GM21367 (cell line): ENCODE measurements around the gene ZNF281.
A peak's percentile ranks its signal among the peaks of the same experiment; 100 is the strongest.
"Not testable (repeated sequence)": the region's sequence is repeated elsewhere in the genome, so short reads cannot be mapped to it uniquely, and the experiment has no call there.

Experiments
- ATAC-seq: cut with Tn5 transposase; IDR thresholded peaks from one replicate; pipeline ENCODE4 v1.9.1; 2021; ENCODE audit not compliant: unreplicated experiment

The ZNF281 gene, protein sequence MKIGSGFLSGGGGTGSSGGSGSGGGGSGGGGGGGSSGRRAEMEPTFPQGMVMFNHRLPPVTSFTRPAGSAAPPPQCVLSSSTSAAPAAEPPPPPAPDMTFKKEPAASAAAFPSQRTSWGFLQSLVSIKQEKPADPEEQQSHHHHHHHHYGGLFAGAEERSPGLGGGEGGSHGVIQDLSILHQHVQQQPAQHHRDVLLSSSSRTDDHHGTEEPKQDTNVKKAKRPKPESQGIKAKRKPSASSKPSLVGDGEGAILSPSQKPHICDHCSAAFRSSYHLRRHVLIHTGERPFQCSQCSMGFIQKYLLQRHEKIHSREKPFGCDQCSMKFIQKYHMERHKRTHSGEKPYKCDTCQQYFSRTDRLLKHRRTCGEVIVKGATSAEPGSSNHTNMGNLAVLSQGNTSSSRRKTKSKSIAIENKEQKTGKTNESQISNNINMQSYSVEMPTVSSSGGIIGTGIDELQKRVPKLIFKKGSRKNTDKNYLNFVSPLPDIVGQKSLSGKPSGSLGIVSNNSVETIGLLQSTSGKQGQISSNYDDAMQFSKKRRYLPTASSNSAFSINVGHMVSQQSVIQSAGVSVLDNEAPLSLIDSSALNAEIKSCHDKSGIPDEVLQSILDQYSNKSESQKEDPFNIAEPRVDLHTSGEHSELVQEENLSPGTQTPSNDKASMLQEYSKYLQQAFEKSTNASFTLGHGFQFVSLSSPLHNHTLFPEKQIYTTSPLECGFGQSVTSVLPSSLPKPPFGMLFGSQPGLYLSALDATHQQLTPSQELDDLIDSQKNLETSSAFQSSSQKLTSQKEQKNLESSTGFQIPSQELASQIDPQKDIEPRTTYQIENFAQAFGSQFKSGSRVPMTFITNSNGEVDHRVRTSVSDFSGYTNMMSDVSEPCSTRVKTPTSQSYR

DNA sequence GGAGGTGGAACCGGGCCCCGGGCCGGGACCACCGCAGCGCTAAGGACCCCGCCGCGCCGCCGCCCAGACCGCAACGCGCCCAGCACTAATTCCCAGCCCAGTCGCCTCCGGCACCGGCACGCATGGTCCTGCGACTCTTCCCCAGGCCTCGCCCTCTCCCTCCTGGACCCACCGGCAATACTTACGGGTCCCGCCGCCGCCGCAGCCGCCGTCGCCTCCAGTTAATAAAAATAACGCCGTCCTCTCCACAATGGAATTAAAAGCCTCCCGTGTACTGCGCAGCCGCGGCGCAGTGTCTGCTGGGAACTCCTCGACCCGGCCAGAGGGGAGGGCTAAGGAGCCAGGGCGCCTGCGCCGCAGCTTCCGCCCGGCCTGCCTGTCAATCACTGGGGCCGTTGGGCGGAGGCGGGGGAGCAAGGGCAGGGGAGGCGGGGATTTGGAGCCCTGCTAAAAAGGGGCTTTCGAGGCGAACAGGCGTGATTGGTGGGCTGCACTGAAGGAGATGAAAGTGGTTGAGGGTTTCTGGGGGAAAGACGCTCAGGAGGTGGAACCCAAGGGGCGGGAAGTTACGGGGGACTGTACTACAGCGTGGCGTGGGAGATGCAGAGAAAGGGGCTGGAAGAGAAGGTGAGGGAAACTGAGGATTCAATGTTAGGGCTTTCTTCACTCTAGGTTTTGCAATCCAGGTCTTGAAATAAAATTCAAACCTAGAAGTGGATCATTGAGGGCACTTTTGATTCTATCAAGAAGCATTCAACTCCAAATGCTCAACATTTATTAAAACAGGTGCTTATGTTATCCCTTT, at the start of gene ZNF281:
Gene ZNF281 (minus strand): TSS at position 276 of the 805 bp plus-strand sequence. CDS start 331 bp downstream, outside the sequence.
- peak; percentile 94 for ATAC-seq

DNA sequence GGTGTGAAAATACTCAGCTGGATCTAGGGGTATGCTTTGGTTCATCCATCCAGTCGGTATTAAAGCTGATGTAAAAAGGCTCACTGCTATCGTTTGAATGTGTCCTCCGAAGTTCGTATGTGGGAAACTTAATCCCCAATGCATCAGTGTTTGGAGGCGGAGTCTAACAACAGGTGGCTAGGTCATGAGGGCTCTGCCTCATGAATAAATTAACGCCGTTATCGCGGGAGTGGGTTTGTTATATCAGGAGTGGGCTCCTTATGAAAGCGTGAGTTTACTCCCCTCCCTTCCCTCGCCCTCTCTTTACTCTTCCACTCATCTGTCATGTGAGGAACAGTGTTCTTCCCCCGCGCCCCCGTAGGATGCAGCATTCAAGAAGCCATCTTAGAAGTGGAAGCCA, 48.9 kb upstream of the ZNF281 start:
- no peak for ATAC-seq

DNA sequence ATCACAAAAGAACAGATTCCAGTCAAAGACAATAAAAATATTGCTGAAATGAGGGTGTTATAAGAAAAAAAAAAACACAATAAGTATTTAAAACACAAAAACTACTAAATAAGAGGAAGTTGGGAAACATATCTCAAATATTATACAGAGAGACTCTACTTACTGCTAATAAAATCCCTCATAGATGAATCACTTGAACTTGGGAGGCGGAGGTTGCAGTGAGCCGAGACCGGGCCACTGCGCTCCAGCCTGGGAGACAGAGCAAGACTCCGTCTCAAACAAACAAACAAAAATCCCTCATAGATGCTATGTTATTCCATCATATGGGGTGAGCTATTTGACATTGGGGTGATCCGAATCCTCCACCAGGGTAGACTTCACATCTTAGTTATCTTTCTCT, 48.0 kb upstream of the ZNF281 start:
- ATAC-seq, result no peak

DNA sequence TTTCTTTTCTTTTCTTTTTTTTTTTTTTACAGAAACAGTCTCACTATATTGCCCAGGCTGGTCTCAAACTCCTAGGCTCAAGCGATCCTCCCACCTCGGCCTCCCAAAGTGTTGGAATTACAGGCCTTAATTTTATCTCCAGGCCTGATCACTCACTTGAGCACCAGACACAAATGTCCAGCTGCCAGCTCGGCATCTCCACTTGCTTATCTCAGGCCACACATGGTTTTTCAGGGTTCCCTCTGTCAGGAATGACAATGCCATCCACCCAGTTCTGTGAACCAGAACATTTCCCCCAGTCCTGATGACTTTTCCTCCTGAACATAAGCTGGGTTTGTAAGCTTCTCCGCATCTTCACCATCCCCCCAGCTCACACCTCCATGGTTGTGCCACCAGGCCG, 44.6 kb upstream of the ZNF281 start:
- no peak for ATAC-seq

DNA sequence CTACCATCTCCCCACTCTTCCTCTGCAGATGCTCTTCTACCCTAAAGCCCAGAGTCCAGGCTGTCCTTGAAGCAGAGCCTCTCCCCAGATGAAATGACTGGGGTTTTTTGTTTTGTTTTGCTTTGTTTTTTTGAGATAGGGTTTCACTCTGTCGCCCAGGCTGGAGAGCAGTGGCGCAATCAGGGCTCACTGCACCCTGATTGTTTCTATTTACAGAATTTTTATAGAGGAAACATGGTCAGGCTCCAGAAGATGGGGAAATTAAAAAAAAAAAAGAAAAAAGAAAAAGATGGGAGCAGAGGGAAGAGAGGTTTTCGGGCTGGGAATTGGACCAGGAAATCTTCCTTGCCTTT, 43.7 kb upstream of the ZNF281 start:
- no peak for ATAC-seq

DNA sequence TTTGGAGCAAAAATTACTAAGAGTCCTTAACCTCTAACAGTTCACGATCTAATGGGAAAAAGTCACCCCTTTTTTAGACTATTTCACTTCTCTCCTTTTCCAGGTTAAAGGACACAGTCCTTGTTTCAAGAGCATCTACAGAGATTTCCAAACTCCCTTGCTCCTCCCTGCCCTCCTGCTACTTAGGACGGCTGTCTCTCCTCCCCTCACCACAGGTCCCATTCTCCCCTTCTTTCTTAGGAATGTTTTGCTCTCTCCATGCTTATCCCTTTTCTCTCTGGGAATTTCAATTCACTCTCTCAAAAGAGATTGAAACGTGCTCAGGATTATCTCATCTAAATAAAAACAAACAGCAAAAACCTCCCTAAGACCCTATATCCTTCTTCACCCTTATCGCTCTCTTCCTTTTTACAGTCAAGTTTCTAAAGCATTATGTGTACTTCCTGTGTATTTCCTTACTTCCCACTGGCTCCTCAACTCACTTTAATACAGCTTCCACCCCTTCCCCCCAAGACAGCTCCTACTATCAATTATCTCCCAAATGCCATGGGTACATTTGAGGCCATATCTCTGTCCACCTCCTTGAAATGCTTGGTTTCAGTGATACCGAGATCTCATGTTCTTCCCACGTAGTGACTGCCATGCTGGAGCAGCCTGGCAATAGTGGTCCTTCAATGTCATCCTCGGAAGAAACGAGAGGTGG, 43.2 kb upstream of the ZNF281 start:
- no peak for ATAC-seq

DNA sequence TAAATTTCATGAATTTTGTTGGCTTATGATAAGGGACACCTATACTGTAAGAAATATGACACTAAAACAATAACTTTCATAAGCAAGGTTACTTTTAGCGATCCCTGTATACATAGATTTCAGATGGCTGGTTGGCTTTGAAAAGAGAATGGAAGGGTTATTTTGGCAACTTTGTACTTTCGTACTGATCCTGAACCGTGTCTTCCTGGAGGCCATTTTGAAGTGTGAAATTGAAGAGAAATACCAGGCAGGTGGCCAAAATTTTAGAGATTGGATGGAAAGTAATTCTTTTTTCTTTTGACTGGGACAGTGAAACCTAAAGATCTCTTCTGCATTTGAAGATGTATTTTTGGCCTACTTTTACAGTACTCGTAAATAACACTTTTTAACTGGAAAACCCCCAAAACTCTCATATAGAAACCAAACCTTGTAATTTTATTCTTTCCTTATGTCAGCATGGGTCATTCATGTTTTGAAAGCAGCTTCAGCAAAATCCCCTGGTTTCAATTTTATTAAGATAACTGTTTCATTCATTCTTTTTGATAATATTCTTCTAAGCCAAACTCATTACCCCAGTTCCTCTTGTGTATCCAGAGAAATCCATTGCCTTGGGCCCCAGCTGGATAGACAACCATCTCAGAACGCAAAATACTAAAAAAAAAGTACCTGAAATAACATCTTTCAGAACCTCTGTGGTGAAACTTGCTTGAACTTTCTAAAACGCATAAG, 38.4 kb upstream of the ZNF281 start:
- peak; percentile 81 for ATAC-seq

DNA sequence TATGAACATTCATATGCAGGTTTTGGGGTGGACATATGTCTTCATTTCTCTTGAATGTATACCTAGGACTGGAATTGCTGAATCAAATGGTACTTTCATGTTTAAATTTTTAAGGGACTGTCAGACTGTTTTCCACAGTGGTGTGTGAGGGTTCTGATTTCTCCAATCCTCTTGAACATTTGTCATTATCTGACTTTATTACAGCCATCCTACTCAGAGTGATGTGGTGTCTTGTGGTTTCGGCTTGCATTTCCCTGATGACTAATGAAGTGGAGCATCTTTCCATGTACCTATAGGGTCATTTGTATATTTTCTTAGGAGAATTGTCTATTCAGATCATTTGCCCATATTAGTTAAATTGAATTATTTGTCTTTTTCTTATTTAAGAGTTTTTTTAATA, 35.4 kb upstream of the ZNF281 start:
- ATAC-seq, result no peak

DNA sequence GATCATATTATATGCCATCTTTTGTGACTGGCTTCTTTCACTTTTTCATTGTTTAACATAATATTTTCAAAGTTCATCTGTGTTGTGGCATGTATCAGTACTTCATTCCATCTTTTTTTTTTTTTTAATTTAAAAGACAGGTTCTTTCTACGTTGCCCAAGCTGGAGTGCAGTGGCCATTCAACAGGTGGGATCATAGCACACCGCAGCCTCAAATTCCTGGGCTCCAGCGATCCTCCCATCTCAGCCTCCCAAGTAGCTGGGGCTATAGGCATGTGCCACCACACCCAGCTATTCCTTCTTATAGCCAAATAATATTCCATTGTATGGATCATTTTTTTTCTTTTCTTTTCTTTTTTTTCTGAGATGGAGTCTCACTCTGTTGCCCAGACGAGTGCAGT, 34.6 kb upstream of the ZNF281 start:
- no peak for ATAC-seq

DNA sequence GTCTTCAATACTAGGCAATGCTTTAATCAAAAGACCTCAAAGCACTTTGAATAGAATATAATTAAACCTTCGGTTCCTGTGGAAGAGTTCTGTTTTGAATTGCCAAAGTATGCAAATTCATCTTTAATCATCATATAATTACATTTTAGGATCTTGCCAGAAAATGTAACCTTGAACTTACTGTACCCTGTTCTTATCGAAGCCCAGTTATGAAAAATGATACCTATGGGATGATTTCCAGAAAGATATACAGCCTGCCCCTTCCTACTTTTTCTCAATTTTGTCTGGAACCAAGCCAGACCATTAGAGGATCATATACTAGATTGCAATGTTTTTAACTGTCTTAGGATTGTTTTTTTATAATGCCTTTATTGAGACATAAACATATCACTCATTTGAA, 34.0 kb upstream of the ZNF281 start:
- no peak for ATAC-seq

DNA sequence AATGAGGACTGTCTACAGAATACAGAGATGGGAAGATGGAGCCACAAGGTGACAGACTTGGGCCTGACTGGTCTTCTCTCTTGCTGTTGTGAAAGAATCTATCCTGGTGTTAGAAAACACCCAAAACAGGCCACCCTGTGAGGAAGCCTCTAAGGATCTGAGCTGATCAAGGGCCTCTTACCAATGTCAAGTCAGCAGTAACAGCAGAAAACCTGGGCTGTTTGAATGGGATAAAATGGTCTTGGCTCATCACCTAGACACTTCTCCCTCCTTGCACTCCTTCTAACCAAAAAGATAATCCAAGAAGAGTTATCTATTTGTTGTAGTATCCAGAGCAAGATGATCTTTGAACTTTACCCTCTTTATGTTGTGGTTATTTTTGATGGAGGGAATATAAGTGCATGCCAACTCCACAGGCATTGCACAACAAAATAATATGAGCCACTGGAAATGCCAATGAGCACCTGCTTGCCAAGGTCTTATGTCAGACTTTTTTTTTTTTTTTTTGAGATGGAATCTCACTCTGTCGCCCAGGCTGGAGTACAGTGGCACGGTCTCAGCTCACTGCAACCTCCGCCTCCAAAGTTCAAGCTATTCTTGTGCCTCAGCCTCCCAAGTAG, 32.8 kb upstream of the ZNF281 start:
- no peak for ATAC-seq

DNA sequence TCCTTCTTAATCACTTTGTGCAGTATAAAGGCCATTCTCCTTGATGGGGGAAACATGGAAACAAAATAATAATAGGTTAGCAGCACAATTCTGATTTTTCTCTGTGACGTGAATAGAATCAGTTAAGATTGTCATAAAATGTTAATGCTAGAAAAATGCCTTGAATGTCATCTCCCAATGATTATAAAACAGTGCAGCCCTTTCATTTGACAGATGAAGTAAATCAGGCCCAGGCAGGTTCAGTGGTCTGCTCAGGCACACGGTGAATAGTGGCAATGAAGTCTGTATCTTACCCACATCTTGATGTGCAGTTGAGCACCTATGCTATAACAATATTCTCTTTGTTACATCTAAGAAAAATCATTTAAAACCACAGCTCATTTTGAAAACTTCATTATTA, 32.2 kb upstream of the ZNF281 start:
- no peak for ATAC-seq

DNA sequence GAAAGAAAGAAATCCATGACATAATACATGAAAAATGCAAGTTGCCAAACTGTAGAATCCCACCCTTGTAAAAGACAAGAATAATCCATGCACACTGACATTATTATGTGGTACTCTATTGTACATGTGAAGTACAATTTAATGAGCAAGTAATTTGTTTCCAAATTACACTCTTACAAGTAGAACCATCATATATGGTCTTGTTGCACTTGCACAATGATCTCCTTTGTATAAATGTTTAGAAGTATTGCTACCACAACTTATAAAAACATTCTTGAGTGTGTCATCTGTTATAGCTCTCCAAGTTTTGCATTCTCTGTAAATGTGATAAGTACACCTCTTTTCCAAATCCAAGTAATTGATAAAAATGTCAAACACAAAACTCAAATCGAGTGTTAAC, 29.1 kb upstream of the ZNF281 start:
- no peak for ATAC-seq

DNA sequence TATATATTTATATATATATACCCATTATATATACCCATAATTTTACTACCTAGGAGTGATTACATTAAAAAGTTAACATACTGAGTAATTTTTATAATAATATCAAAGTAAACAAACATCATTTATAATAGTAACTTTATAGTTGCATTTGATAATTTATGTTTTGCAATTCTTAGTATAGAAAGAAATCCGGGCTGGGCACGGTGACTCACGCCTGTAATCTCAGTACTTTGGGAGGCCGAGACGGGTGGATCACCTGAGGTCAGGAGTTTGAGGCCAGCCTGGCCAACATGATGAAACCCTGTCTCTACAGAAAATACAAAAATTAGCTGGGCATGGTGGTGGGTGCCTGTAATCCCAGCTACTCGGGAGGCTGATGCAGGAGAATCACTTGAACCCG, 28.6 kb upstream of the ZNF281 start:
- not testable (repeated sequence) for ATAC-seq

DNA sequence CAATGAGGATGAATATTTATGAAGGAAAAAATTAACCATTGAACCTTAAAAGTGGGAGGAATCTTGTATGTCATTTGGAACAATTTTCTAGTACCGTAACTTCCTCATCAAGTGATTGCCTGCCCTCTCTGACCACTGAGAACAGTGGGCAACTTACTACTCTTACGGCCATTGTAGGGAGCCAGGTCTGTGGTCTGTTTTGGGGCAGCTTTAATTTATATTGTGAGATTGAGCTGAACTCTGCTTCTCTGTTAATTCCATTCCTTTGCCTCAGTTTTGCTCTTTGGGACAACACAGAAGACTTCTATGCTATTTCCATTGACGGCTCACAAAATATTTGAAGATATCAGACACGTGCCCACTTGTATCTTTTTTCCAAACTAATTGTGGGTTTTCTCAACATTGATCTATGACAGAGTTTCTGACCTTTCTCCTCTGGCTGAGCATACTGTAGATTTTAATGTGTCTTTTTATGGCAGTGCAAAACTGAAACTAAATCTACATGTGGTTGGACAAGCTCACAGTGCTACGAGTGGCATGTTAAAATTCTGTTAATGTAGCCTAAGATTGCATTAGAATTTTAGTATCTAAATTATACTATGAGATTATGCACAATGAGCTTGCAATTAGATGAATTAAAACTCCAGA, 27.8 kb upstream of the ZNF281 start:
- peak; percentile 69 for ATAC-seq

DNA sequence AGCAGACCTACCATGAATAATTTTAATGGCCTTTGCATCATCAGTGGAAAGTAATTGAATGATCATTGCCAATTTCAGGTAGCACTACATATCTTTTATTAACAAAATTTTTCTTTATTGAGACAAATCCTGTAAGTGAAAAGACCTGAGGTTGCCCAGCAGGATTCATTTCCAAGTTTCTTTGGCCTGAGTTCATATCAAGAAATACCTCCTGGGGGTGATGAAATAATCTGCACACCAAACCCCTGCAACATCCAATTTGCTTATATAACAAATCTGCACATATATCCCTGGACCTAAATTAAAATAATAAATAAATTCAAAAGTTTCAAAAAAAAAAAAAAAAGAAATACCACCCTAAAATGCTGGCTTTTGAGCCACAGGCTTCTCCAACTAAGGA, 27.3 kb upstream of the ZNF281 start:
- no peak for ATAC-seq

DNA sequence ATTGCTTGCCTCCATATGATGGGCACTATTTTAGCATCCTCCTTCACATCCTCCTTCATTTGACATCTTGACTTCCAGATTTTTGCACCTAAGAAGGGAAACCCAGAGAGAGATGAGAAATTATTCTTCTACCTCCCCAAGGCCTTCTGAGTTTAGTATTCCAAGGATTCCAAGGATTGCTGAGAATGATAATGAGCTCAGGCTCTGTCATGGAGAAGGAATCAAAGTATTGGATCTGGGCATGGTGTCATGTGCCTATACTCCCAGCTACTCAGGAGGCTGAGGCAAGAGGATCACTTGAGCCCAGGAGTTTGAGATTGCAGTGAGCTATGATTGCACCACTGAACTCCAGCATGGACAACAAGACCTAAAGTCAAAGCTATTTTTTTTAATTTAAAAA, 26.6 kb upstream of the ZNF281 start:
- no peak for ATAC-seq

DNA sequence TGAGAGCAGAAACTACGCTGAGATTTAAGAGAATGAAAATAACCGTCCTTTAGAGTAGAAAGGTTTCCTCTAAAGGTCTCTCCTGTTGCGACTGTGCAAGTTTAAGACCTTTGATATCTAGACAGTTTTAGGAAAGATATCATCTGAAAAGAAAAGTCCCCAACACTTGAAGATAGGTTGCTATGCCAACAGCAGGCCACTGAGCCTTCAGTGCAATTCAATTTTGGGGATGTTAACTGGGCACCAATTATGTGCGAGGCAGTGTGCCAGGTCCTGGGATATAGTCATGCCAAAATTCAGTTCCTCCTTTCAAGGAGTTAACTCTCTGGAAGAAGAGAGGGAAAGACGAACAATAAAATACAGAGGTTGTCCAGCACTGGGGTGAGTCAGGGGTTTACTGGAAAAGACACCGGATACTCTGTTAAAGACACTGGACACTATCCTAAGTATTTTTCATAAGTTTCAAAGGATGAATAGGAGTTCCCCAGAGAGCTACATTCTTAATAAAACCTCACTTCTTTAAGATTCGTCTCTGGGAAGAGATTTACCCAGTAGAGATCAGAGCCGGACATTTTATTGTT, 25.5 kb upstream of the ZNF281 start:
- ATAC-seq, result no peak

DNA sequence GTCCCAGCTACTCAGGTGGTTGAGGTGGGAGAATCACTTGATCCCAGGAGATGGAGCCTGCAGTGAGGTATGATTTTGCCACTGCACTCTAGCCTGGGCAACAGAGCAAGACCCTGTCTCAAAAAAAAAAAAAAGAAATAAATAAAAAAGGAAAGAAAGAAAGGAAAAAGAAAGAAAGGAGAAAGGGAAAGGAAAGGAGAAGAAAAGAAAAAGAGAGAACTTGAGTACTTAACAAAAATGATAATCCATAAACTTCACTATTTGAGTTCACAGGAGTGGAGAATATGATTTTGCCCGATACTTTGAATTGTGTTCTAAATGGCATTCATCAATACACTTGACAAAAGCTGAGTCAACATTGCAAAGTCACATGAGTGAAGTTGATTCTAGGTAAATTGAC, 23.8 kb upstream of the ZNF281 start:
- ATAC-seq, result no peak
